Tongue (tissue), 2 donors: ENCODE data around the gene MYO1H. TPM values are rescaled to one million over a fixed set of nuclear protein-coding genes. Genes with fewer than 3 reads are reported as not detected.
"Not testable (repeated sequence)": the region's sequence is repeated elsewhere in the genome, so short reads cannot be mapped to it uniquely, and the experiment has no call there.

ENCODE experiments used
- DNase-seq: peaks from one replicate; pipeline ENCODE4 v3.0.0-alpha.2; 2015
- total RNA-seq: library from RNA; depleted of rRNA; stranded (reverse); fragments of >200 nt; gene quantifications from one replicate; pipeline ENCODE4 v1.2.3, GENCODE V29; 2014

Gene MYO1H
- total RNA-seq, 1 donor from 2014 or later = 0.51 TPM

GRCh38 chr12:109473006-109473405 lies 125.3 kb downstream of the MYO1H start:
- DNase-seq = no peak

GRCh38 chr12:109473526-109474270 lies 126.0 kb downstream of the MYO1H start:
- not testable (repeated sequence) for DNase-seq

GRCh38 chr12:109475121-109475520 lies 127.4 kb downstream of the MYO1H start:
- no peak for DNase-seq

GRCh38 chr12:109475993-109476806 lies 128.5 kb downstream of the MYO1H start:
- no peak for DNase-seq

DNA sequence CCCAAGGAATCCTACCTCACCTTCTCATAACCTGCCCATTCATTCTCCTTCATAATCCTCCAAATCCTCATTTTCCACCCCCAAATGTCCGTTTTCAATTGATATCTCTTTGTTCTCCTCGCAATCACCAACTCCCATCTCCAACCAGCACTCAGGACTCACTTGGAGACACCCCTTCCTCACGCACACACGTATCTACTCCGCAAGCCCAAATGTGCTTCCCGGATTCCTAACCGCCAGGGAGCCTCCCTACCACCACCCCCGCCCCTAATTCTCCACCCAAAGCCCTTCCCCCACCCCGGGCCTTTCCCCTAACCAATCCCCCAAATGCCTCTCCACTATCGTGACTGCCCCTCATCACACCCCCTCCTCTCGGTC lies 129.1 kb downstream of the MYO1H start:
- no peak for DNase-seq

- DNase-seq = peak; percentile 95
Measured at GRCh38 chr12:109477185-109477962, 129.7 kb downstream of the MYO1H start, which contains the start of the genes KCTD10 and UBE3B. TSS of gene KCTD10 (minus strand) at chr12:109477300. CDS start at chr12:109477262, 38 bp downstream. TSS of gene UBE3B (plus strand) at chr12:109477634. CDS start at chr12:109483552, 5,918 bp downstream.

GRCh38 chr12:109477963-109478315 lies 130.2 kb downstream of the MYO1H start:
- DNase-seq = no peak

- no peak for DNase-seq
Measured at GRCh38 chr12:109479761-109480160, 132.1 kb downstream of the MYO1H start.

DNA sequence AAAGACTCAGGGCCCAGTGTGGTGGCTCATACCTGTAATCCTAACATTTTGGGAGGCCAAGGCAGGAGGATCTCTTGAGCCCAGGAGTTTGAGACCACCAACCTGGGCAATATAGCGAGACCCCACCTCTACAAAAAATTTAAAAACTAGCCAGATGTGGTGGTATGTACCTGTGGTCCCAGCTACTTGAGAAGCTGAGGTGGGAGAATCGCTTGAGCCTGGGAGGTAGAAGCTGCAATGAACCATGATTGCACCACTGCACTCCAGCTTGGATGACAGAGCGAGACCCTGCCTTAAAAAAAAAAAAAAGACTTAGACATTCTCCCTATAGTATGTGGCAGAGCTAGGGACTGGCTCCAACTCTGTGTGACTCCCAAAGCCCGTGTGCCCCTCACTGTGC lies 132.7 kb downstream of the MYO1H start:
- DNase-seq = no peak

- DNase-seq = no peak
Measured at GRCh38 chr12:109481863-109482262, 134.2 kb downstream of the MYO1H start.

DNA sequence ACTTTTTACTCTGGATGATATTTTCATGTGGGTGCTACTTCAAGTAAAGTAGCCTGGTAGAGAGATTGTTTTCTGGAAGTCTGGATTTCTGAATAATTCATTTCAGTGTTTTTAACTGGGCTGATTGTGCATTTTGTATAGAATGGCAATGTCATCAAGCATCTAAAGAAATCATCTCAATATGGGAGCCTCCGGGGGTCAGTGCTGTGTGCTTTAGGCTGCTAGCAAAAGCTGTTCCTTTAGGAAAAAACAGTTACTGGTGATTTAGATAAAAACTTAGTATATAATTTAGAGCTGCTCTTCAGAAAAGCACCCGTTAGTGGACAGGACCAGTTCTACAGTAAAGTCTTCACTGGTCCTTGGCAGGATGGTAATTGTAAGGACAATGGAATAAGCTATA lies 134.8 kb downstream of the MYO1H start:
- DNase-seq = no peak

- no peak for DNase-seq
Measured at GRCh38 chr12:109482894-109483293, 135.2 kb downstream of the MYO1H start.

- DNase-seq = no peak
Measured at GRCh38 chr12:109483346-109483745, 135.6 kb downstream of the MYO1H start.

DNA sequence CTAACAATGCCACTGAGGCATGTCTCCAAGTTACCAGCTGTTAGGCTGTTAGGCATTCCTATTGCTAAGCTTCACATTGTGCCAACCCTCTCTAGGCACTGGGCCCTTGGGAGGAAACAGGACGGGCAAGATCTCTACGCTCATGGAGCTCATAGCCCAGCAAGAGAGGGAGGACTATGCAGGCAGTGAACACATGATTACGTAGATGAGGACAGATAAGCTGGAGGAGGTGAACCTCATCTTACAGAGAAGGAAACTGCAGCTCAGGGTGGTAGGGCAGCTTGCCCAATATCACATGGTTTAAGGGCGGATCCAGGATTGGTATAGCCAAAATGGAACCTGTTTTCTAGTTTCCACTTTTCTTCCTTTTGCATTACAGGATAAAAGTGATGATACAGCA lies 137.5 kb downstream of the MYO1H start:
- DNase-seq = no peak

GRCh38 chr12:109487181-109488050 lies 139.7 kb downstream of the MYO1H start:
- no peak for DNase-seq

DNA sequence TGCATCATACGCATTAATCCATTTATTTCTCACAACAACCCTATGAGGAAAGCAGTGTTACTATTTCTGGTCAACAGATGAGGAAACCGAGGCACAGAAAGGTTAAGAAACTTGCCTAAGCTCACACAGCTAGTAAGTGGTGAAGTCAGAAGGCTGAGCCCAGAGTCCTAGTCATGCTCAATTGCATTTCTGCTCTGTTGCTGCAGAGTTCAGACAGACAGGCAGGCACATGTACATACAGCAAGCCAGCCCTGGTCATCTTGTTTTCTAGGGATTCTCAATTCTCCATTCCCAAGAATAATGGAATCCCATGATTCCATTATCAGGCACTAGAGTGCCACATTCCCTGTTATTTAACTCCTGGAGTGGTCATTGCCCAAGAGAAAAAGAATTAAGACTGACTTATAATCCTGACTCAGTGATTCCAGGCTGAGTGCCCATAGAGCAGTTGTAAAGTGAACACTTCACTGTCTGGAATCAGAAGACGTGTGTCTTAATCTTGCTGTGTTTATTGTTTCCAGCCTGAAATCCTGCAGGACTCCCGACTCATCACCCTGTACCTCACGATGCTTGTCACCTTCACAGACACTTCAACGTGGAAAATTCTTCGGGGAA lies 140.5 kb downstream of the MYO1H start:
- no peak for DNase-seq

DNA sequence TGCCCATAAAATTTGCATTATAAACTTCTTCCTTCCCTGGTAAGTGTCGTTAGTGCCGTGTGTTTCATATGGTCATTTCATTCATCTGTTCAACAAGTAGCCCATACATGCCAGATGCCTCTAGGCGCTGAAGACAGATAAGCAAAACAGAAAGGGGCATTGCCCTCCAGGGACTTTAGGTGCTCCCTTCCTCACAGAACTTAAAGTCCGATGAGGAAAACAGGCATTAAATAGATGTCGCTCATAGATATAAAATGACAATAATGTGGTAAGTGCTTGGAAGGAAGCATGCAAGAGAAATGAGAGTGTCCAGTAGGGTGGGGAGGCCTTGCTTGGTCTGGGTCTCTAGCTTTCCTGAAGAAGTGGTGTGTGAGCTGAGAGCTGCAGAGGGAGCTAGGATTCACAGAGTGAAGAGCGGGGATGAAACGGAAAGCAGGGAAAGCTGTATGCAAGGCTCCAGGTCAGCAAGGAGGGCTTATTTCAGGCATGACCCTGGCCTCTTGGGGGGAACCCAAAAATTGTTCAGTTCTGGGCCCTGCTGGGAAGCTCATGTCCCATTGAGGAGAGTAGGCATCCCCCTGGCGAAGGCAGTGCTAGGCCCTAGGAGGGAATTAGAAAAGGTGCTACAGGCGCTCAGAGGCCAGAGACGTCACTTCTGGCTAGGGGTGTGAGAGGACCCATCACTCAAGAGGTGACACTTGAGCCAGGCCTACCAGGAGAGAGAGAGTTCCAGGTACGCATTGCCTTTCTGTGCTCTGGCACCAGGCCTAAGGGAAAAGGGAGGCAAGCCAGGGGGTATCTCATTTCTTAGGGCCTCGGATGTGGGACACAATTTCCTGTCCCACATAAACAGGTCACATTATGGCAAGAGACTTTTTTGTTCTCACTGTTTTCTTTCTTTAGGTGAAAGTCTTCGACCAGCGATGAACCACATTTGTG lies 141.6 kb downstream of the MYO1H start:
- DNase-seq = no peak

GRCh38 chr12:109489955-109490565 lies 142.4 kb downstream of the MYO1H start:
- no peak for DNase-seq

- no peak for DNase-seq
Measured at GRCh38 chr12:109491671-109492070, 144.0 kb downstream of the MYO1H start.

GRCh38 chr12:109492371-109492770 lies 144.7 kb downstream of the MYO1H start:
- no peak for DNase-seq
